Epithelial cell of proximal tubule (primary cell): Measurements from ENCODE around the gene KIAA1217. TPM values are rescaled to one million over a fixed set of nuclear protein-coding genes. Genes with fewer than 3 reads are reported as not detected.

Source experiments
- DNase-seq: peaks from one replicate; pipeline ENCODE4 v3.0.0-alpha.2; 2011; ENCODE audit warnings: low read depth
- H3K4me3 ChIP-seq: 2 replicates; pipeline ENCODE4 v1.5.1; 2011; ENCODE audit warnings: low read depth, mild to moderate bottlenecking, low read length
- CTCF ChIP-seq: conservative IDR thresholded peaks from 2 replicates; pipeline ENCODE4 v1.5.1; 2012; ENCODE audit warnings: low read depth, mild to moderate bottlenecking, low read length
- total RNA-seq: library from RNA; depleted of rRNA; stranded (reverse); fragments of >200 nt; gene quantifications from 2 replicates; pipeline ENCODE4 v1.2.3, GENCODE V29; 2015

The KIAA1217 gene
- total RNA-seq, 1 donor from 2014 or later: 20.2 TPM

- TF ChIP-seq CTCF: no peak
Observed at GRCh38 chr10:24553051-24553612, 344.2 kb downstream of the KIAA1217 start.

GRCh38 chr10:24554036-24554435 lies 345.1 kb downstream of the KIAA1217 start:
- DNase-seq: no peak
- TF ChIP-seq CTCF: no peak
- H3K4me3 ChIP-seq: no peak overlapping the region

More at GRCh38 chr10:24553051-24553612, 344.2 kb downstream of the KIAA1217 start:
- H3K4me3 ChIP-seq: no peak overlapping the region
- no peak for DNase-seq

GRCh38 chr10:24556126-24556749 lies 347.3 kb downstream of the KIAA1217 start:
- TF ChIP-seq CTCF: no peak
- H3K4me3 ChIP-seq: no peak overlapping the region
- DNase-seq: no peak

GRCh38 chr10:24556750-24557742 lies 348.1 kb downstream of the KIAA1217 start:
- TF ChIP-seq CTCF: peak; percentile 71
- DNase-seq: peak; percentile 40
- H3K4me3 ChIP-seq: no peak overlapping the region

- DNase-seq: no peak
- no peak for TF ChIP-seq CTCF
- H3K4me3 ChIP-seq: no peak overlapping the region
Observed at GRCh38 chr10:24561453-24561852, 352.5 kb downstream of the KIAA1217 start.

- DNase-seq: no peak
- H3K4me3 ChIP-seq: no peak overlapping the region
- TF ChIP-seq CTCF: no peak
Observed at GRCh38 chr10:24568042-24568441, 359.1 kb downstream of the KIAA1217 start.
